ENCODE measurements around the gene LZTS2.
"Not testable (repeated sequence)": the region's sequence is repeated elsewhere in the genome, so short reads cannot be mapped to it uniquely, and the experiment has no call there.

Gene LZTS2

DNA sequence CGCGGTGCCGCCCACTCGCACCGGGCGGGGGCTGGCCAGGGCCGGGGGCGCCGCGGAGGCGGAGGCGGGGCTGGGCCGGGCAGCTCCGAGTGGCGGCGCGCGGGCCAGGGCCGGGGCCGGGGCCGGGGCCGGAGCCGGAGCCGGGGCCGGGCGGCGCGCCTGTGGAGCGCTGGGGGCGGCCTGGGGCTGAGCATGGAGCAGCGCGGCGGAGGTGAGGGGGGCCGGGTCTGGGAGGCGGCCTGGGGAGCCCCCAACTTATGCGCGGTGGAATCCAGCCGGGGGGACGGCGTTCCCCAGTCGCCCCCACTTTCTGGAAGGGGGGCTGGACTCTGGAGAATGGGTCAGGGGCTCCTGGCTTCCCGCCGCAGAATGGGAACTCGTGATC lies at the start of gene LZTS2:
Gene LZTS2, plus strand, starts transcription at position 67 of the 385 bp plus-strand sequence. CDS start 2,731 bp downstream, outside the sequence.
- no peak for DNase-seq (ENCODE audit: low read depth)

GRCh38 chr10:100960251-100960650 lies 39.4 kb upstream of the LZTS2 start:
- DNase-seq (ENCODE audit: low read depth), result no peak

GRCh38 chr10:100962351-100963080 lies 37.1 kb upstream of the LZTS2 start:
- DNase-seq (ENCODE audit: low read depth), result no peak

DNA sequence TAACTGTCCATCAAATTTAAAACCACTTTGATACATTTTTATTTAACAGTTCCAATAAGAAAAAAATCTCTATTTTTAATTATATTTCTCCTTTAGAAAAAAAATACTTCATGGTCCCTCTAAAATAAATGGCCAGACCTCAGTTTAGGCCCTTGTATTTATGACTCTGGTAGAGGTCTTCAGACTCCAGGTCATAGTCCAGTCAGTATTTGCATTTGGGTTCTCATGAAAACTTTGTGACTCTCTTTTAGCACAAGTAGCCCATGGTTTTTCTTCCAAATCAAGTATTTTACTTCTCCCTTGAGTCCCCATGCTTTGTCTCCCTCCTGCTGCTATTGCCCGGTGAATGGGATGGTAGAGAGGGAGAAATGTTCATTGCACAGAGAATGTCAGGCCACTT lies 35.8 kb upstream of the LZTS2 start:
- no peak for DNase-seq (ENCODE audit: low read depth)

GRCh38 chr10:100965820-100966219 lies 33.8 kb upstream of the LZTS2 start:
- no peak for DNase-seq (ENCODE audit: low read depth)

GRCh38 chr10:100966887-100967286 lies 32.7 kb upstream of the LZTS2 start:
- DNase-seq (ENCODE audit: low read depth), result no peak

DNA sequence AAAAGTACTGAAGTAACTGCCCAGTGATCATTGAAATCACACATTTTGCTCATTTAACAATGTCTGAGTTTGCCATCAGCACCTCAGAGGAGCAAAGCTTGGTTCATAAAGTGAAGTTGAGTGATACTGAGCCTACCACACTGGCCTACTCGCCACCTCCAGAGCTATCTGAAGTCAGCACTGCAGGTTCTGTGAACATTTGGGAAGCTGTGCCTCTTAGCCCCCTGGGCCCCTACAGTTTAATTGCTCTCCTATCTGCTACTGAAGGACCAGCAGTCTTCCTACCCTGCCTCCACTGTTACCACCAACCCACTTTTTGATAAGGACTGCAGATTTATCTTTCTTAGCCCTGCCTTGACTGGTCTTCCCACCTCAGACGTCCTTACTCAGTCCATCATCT lies 32.3 kb upstream of the LZTS2 start:
- DNase-seq (ENCODE audit: low read depth), result no peak

DNA sequence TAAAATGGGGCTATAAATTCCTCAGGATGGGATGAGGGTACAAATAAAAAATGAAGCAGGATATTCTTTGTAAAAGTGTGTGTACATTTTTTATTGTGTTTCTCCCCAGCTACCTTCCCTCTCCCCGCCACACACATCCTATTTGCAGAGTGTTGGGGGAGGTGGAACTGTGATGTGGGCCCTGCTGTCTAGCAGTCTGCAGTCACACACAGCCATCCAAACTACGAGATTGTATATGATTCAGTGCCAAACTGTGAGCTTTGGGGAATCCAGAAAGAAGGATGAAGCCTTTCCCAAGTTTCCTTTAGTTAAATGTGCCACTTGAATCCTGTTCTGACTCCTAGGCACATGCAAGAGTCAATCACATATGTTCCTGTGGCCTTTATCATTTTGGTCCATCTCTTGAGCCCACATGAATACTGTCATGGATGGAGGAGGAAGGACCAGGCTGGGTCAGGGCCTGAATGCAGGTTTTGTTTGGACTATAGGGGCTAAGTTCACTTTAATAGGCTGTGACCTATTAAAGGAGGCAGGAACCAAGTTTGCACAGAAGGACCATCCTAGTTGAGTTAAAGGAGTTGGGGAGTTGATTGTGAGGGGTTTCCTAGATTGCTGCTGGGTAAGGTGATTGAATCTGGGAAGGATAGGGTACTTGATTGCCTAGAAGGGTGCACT lies 31.4 kb upstream of the LZTS2 start:
- DNase-seq (ENCODE audit: low read depth), result no peak

GRCh38 chr10:100968863-100969186 lies 30.8 kb upstream of the LZTS2 start:
- DNase-seq (ENCODE audit: low read depth), result no peak

DNA sequence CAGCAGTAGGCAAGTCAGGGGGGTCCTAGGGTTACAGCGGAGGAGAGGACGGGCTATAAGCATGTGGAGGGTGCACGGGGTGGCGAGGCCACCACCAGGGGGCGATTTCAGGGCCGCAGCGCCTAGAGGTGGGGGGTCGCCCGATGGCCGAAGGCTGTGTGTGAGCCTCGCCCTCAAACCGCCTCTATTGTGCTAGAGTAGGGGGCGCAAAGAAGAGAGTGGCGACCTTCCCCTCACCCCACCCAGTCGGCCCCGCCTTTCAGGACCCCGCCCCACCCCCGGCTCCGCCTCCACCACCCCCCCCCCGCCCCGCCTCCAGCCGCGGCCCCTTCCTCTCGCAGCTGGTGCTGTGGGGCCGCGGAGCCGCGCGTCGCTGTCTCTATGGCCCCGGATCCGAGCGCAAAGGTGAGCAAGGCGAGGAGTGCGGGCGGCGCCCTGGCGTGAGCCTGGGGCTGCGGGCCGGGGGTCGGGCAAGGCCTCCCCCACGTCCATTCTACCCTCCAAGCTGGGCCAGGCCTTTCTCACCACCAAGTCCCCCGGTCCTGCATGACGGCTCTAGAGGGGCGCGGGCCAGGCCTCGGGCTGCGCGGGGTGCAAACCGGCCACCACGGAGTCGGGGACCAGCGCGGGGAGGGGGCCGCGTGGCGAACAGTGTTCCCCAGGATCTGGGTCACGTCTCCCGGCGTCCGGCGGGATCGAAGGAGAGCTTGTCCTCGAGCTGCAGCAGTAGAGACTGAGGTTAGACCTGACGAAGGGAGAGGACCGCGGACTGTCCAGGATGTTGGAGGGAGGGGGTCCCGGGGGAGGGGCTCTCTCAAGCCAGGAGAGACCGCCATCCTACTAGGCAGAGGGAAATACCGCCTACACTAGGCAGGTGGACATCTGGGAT lies 30.2 kb upstream of the LZTS2 start, which contains the start of gene SEMA4G:
Gene SEMA4G, plus strand, starts transcription at position 318 of the 889 bp plus-strand sequence. CDS start 3,409 bp downstream, outside the sequence.
- peak; percentile 50 for DNase-seq (ENCODE audit: low read depth)

DNA sequence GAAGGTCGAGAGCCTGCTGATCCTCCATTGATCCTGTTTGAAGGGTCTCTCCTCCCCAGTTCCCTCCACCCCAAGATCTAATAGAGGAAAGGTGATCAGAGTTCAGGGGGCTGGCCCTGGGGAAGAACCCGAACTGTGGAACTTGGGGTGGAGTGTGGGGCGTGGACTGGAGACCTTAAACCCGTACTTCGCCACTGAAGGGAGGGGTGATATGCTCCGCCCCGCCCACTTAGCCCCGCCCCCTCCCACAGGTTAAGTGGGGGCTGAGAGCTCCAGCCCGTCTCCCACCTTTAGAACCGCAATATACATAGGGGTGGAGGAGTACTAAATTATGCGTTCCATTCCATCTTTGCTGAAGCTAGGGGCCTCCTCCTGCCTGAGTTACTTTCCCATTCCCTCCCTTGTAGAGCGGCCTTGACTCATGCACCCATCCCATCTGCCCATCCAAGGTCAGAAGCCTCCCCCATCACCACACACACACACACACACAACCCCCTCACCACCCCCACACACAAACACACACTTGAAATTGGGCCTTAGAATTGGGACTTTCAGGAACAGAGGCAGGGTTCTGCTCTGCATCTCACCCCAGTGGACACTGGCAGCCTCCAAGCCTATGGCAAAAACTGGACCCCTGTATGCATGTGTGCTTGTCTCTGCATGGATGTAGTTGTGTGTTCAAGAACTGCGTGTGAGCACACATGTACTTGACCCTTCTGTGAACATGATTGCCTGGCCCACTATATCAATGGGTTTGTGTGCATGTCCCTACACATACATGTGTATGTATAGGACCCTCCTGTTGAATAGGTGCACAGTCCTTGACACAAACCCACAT lies 29.3 kb upstream of the LZTS2 start:
- no peak for DNase-seq (ENCODE audit: low read depth)

- DNase-seq (ENCODE audit: low read depth), result no peak
These were observed 28.4 kb upstream of the LZTS2 start for GRCh38 chr10:100970914-100971811.

GRCh38 chr10:100972115-100972903 lies 27.3 kb upstream of the LZTS2 start:
- no peak for DNase-seq (ENCODE audit: low read depth)

DNA sequence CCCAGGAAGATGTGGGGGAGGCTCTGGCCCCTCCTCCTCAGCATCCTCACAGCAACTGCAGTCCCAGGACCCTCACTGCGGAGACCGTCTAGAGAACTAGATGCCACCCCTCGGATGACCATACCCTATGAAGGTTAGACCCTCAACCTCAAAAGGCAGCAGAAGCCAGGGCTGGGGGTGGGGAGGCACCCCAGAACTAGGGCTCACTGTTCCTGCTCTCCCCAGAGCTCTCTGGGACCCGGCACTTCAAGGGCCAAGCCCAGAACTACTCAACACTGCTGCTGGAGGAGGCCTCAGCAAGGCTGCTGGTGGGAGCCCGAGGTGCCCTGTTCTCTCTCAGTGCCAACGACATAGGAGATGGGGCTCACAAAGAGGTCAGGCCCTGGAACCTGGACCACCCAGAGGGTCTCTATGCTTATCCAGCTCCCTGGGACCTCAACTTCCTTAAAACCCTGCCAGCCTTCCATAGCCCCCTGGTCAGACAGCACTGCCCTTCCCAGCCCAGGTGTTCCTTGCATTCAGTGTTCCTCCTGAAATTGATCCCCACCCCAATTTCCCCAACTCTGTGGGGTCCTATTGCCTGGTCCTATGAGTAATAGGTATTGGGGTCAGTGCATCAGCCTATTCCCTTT lies 26.6 kb upstream of the LZTS2 start:
- no peak for DNase-seq (ENCODE audit: low read depth)

- DNase-seq (ENCODE audit: low read depth), result not testable (repeated sequence)
These were observed 24.2 kb upstream of the LZTS2 start for GRCh38 chr10:100975397-100975796.

- DNase-seq (ENCODE audit: low read depth), result no peak
These were observed 22.7 kb upstream of the LZTS2 start for GRCh38 chr10:100976906-100977305.

GRCh38 chr10:100977436-100977835 lies 22.2 kb upstream of the LZTS2 start:
- no peak for DNase-seq (ENCODE audit: low read depth)

DNA sequence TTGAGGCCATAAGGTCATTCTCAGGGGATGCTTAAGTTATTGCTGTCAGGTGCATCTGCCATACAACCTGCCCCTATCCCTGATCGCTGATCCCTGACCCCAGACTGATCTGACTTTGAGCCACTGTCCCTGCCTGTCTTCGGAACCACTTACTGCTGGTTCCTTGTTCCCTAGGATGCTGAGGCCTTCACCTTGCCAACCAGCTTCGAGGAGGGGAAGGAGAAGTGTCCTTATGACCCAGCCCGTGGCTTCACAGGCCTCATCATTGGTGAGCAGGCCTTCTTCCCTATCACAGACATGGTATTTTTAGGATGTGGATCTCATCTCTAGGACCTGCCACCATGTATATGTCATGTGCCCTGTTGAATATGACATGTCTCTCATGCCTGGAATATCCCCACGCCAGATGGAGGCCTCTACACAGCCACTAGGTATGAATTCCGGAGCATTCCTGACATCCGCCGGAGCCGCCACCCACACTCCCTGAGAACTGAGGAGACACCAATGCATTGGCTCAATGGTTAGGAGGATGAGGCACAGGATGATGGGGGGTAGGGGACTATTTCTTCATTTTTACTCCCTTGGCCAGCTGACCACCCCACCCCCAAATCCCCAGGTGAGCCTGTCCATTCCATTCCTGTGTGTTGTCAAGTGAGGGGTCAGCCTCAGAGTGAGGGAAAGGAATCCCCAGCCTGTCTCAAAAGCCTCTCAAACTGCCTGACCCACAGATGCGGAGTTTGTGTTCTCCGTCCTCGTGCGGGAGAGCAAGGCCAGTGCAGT lies 21.3 kb upstream of the LZTS2 start:
- no peak for DNase-seq (ENCODE audit: low read depth)

DNA sequence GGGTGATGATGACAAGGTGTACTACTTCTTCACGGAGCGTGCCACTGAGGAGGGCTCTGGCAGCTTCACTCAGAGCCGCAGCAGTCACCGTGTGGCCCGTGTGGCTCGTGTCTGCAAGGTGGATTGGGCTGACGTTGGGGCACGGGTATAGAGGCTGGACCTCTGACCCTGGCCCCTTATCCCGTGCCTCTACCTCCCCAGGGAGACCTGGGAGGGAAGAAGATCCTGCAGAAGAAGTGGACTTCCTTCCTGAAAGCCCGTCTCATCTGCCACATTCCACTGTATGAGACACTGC lies 20.8 kb upstream of the LZTS2 start:
- DNase-seq (ENCODE audit: low read depth), result no peak

Measured in ELR (cell line).